A673 (cell line): ENCODE measurements around the gene PRR15L. TPM values are rescaled to one million over a fixed set of nuclear protein-coding genes. Genes with fewer than 3 reads are reported as not detected.
A peak's percentile ranks its signal among the peaks of the same experiment; 100 is the strongest.

Source experiments
- BruUV-seq: library from RNA; stranded (reverse); fragments of 400-500 nt; replicated peaks from 2 replicates; lab custom pipeline; 2021; lab: Mats Ljungman, UMichigan
- CTCF ChIA-PET: fragments of 300-600 bp; sonication (Branson Sonifier 250); formaldehyde crosslinking; loops from one replicate; lab custom pipeline; 2022; ENCODE audit warnings: antibody characterized with exemption; lab: Charles Lee
- POLR2A ChIA-PET: fragments of 300-600 bp; sonication (Branson Sonifier 250); formaldehyde crosslinking; loops from one replicate; lab custom pipeline; 2022; ENCODE audit warnings: antibody characterized with exemption; ENCODE audit not compliant: low non-redundant PET; lab: Charles Lee
- DNase-seq: peaks from one replicate; pipeline ENCODE4 v3.0.0-alpha.2; 2015; ENCODE audit warnings: low spot score
- H3K27ac ChIP-seq: fragments of 200-600 bp; sonication (generic); 2 replicates; pipeline ENCODE4 v1.5.1; 2016; ENCODE audit warnings: mixed run types, low read depth, mild to moderate bottlenecking, mixed read lengths, antibody characterized with exemption, low read length; ENCODE audit not compliant: poor library complexity, severe bottlenecking
- H3K27me3 ChIP-seq: fragments of 200-600 bp; sonication (generic); replicated peaks from 2 replicates; pipeline ENCODE4 v1.6.1; 2017; ENCODE audit warnings: mixed run types, low read depth, mild to moderate bottlenecking, mixed read lengths, antibody characterized with exemption, low read length; ENCODE audit not compliant: insufficient read depth, poor library complexity
- H3K36me3 ChIP-seq: fragments of 200-600 bp; sonication (generic); 2 replicates; pipeline ENCODE4 v1.6.1; 2016; ENCODE audit warnings: mixed run types, mild to moderate bottlenecking, mixed read lengths, antibody characterized with exemption, low read length; ENCODE audit not compliant: insufficient read depth, poor library complexity, severe bottlenecking
- H3K4me1 ChIP-seq: fragments of 200-600 bp; sonication (generic); 2 replicates; pipeline ENCODE4 v1.6.1; 2017; ENCODE audit warnings: mixed run types, mild to moderate bottlenecking, mixed read lengths, antibody characterized with exemption, low read length; ENCODE audit not compliant: insufficient read depth, poor library complexity, severe bottlenecking
- H3K4me3 ChIP-seq: fragments of 200-600 bp; sonication (generic); 2 replicates; pipeline ENCODE4 v1.5.1; 2016; ENCODE audit warnings: low read depth, mixed run types, mild to moderate bottlenecking, mixed read lengths, low read length; ENCODE audit not compliant: poor library complexity, severe bottlenecking
- H3K9me3 ChIP-seq: fragments of 200-600 bp; sonication (generic); 2 replicates; pipeline ENCODE4 v1.6.1; 2016; ENCODE audit warnings: mixed run types, low read depth, mild to moderate bottlenecking, mixed read lengths, antibody characterized with exemption, low read length; ENCODE audit not compliant: poor library complexity, severe bottlenecking
- CTCF ChIP-seq: fragments of 300-800, 200-600 bp; sonication (generic); conservative IDR thresholded peaks from 2 replicates; pipeline ENCODE4 v1.5.1; 2017; ENCODE audit warnings: low read depth, mild to moderate bottlenecking, antibody characterized with exemption, low read length, moderate library complexity, mixed read lengths
- EZH2 ChIP-seq: fragments of 200-600 bp; sonication (generic); IDR thresholded peaks from 2 replicates; pipeline ENCODE4 v1.6.1; 2017; ENCODE audit warnings: borderline replicate concordance, low read depth, mild to moderate bottlenecking, mixed read lengths, antibody characterized with exemption, low read length; ENCODE audit not compliant: poor library complexity, severe bottlenecking
- intact Hi-C: fragments of 100-400 bp; cut with micrococcal nuclease; formaldehyde crosslinking; loops from one replicate; pipeline ENCODE4 v1.10.0; 2022; ENCODE audit not compliant: unreplicated experiment
- total RNA-seq: library from RNA; stranded (reverse); gene quantifications from 2 replicates; pipeline ENCODE4 v1.2.3, GENCODE V29; 2021

The PRR15L gene
- total RNA-seq, 1 experiment from 2014 or later = not detected

DNA sequence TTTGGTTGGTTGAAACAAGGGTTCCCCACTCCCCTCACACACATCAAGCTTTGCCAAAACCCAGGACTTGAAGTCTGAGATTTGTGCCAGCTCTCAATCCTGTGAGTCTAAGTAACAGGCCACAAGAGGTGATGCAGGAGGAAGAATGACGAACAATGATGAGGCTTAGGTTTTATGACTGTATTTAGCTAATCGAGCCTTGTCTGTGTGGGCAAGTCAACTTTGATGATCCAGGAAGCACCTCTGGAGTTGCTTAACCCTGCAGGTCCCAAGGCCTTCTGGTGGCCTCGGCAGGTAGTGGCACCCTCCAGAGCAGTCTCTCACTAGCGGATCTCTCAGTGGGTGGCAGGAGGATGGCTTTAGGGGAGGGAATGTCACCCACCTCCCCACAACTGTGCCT lies 41.9 kb upstream of the PRR15L start:
- H3K9me3 ChIP-seq = no peaks in the 10 kb centered on the region
- peak overlapping the region; percentile 15 for H3K27ac ChIP-seq
- POLR2A ChIA-PET = no interaction called here
- intact Hi-C loops = no loop called here
- H3K4me3 ChIP-seq = no peak overlapping the region
- peak; percentile 43 for DNase-seq
- TF ChIP-seq EZH2 (no peak), CTCF (no peak)
- peaks cover 48% of the 10 kb centered on the region for H3K4me1 ChIP-seq
- BruUV-seq = no TSS peak
- CTCF ChIA-PET = no interaction called here
- H3K36me3 ChIP-seq = no peaks in the 10 kb centered on the region
- H3K27me3 ChIP-seq = no peaks in the 10 kb centered on the region

- Histone ChIP-seq H3K27ac (no peak overlapping the region), H3K27me3 (no peaks in the 10 kb centered on the region), H3K36me3 (no peaks in the 10 kb centered on the region), H3K9me3 (no peaks in the 10 kb centered on the region), H3K4me3 (no peak overlapping the region), H3K4me1 (peaks cover 35% of the 10 kb centered on the region)
- intact Hi-C loops = no loop called here
- ChIA-PET CTCF (no interaction called here), POLR2A (no interaction called here)
- no TSS peak for BruUV-seq
- DNase-seq = no peak
- TF ChIP-seq EZH2 (no peak), CTCF (no peak)
Observed at GRCh38 chr17:47998044-47998443, 40.4 kb upstream of the PRR15L start.

DNA sequence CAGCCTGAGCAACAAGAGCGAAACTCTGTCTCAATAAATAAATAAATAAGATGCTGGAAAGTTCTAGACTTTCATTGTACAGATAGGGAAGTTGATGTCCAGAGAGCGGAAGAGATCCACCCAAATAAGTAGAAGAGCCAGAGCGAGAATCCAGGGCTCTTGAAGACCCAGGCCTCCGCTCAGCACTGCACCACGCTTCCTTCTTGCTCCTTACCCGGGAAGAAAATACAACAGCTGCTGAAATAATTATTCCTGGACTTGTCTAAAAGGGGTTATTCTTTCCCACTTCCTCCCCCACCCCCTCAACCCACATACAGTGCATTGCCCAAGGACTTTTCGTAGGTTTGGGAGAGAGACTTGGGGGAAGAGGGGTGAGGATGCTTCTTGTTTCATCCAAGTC lies 39.9 kb upstream of the PRR15L start:
- TF ChIP-seq EZH2 (no peak), CTCF (no peak)
- H3K36me3 ChIP-seq = no peaks in the 10 kb centered on the region
- DNase-seq = no peak
- no peaks in the 10 kb centered on the region for H3K9me3 ChIP-seq
- peaks cover 31% of the 10 kb centered on the region for H3K4me1 ChIP-seq
- no peak overlapping the region for H3K4me3 ChIP-seq
- H3K27me3 ChIP-seq = no peaks in the 10 kb centered on the region
- intact Hi-C loops = no loop called here
- ChIA-PET CTCF (no interaction called here), POLR2A (no interaction called here)
- H3K27ac ChIP-seq = no peak overlapping the region
- no TSS peak for BruUV-seq
